Activated T-cell treated with anti-CD3 and anti-CD28 coated beads, Interleukin-2, amount 50 U/mL, for 48 hours (primary cell): ENCODE results near the gene COL1A1.

Experiments
- DNase-seq, 2 experiments: peaks; one replicate each; pipeline ENCODE4 v3.0.0-alpha.2; 2020

The COL1A1 gene

GRCh38 chr17:50201276-50201854 lies at the start of gene COL1A1:
TSS of gene COL1A1 (minus strand) at chr17:50201631. CDS start at chr17:50201513, 118 bp downstream.
- DNase-seq = no peak

- no peak for DNase-seq
Observed at GRCh38 chr17:50248255-50248654, 46.8 kb upstream of the COL1A1 start.

GRCh38 chr17:50244771-50245170 lies 43.3 kb upstream of the COL1A1 start:
- no peak for DNase-seq

- DNase-seq = no peak
Observed at GRCh38 chr17:50241431-50241830, 40.0 kb upstream of the COL1A1 start.

GRCh38 chr17:50240851-50241250 lies 39.4 kb upstream of the COL1A1 start:
- DNase-seq = no peak

- no peak for DNase-seq
Observed at GRCh38 chr17:50239937-50240336, 38.5 kb upstream of the COL1A1 start.

GRCh38 chr17:50238601-50239280 lies 37.3 kb upstream of the COL1A1 start:
- no peak for DNase-seq

- no peak for DNase-seq
Observed at GRCh38 chr17:50237901-50238300, 36.5 kb upstream of the COL1A1 start.

- DNase-seq = no peak
Observed at GRCh38 chr17:50234581-50234980, 33.1 kb upstream of the COL1A1 start.

- DNase-seq = no peak
Observed at GRCh38 chr17:50225701-50226240, 24.3 kb upstream of the COL1A1 start.

- DNase-seq = no peak
Observed at GRCh38 chr17:50222922-50223321, 21.5 kb upstream of the COL1A1 start.

GRCh38 chr17:50221864-50222545 lies 20.6 kb upstream of the COL1A1 start:
- DNase-seq = no peak

GRCh38 chr17:50221266-50221863 lies 19.9 kb upstream of the COL1A1 start:
- DNase-seq = no peak

- no peak for DNase-seq
Observed at GRCh38 chr17:50220811-50221210, 19.4 kb upstream of the COL1A1 start.

GRCh38 chr17:50219939-50220465 lies 18.6 kb upstream of the COL1A1 start:
- DNase-seq = no peak

GRCh38 chr17:50219342-50219741 lies 17.9 kb upstream of the COL1A1 start:
- no peak for DNase-seq

GRCh38 chr17:50218771-50219315 lies 17.4 kb upstream of the COL1A1 start:
- DNase-seq = no peak

- no peak for DNase-seq
Observed at GRCh38 chr17:50218071-50218759, 16.8 kb upstream of the COL1A1 start.

- DNase-seq = no peak
Observed at GRCh38 chr17:50217591-50217990, 16.2 kb upstream of the COL1A1 start.

- DNase-seq = no peak
Observed at GRCh38 chr17:50214976-50215760, 13.7 kb upstream of the COL1A1 start.
